KMS-11 (cell line): ENCODE data around the gene SH3YL1.

Experiments used
- H2AFZ ChIP-seq: fragments of 200-600 bp; sonication (generic); 2 replicates; pipeline ENCODE4 v1.6.1; 2016; ENCODE audit warnings: antibody characterized with exemption, mixed run types, low read depth
- H3K27ac ChIP-seq: fragments of 200-600 bp; sonication (generic); 2 replicates; pipeline ENCODE4 v1.6.1; 2016; ENCODE audit warnings: mild to moderate bottlenecking, mixed run types
- H3K27me3 ChIP-seq: fragments of 200-600 bp; sonication (generic); 2 replicates; pipeline ENCODE4 v1.6.1; 2017; ENCODE audit warnings: mild to moderate bottlenecking, low read depth, mixed run types, moderate library complexity; ENCODE audit not compliant: insufficient read depth
- H3K36me3 ChIP-seq: fragments of 200-600 bp; sonication (generic); 2 replicates; pipeline ENCODE4 v1.6.1; 2017; ENCODE audit warnings: mild to moderate bottlenecking, mixed run types; ENCODE audit not compliant: insufficient read depth
- H3K4me1 ChIP-seq: fragments of 200-600 bp; sonication (generic); 2 replicates; pipeline ENCODE4 v1.6.1; 2016; ENCODE audit warnings: mild to moderate bottlenecking, low read depth, mixed run types; ENCODE audit not compliant: poor library complexity, severe bottlenecking
- H3K4me2 ChIP-seq: fragments of 200-600 bp; sonication (generic); 2 replicates; pipeline ENCODE4 v1.7.0; 2016; ENCODE audit warnings: mild to moderate bottlenecking, mixed run types
- H3K4me3 ChIP-seq: fragments of 200-600 bp; sonication (generic); IDR thresholded peaks from 2 replicates; pipeline ENCODE4 v1.6.1; 2017; ENCODE audit warnings: low read depth, low read length, mixed read lengths; ENCODE audit not compliant: insufficient read depth
- H3K79me2 ChIP-seq: fragments of 200-600 bp; sonication (generic); 2 replicates; pipeline ENCODE4 v1.6.1; 2016; ENCODE audit warnings: low read depth, mixed run types; ENCODE audit not compliant: insufficient read depth
- H3K9ac ChIP-seq: fragments of 200-600 bp; sonication (generic); 2 replicates; pipeline ENCODE4 v1.6.1; 2016; ENCODE audit warnings: mild to moderate bottlenecking, mixed run types
- H4K20me1 ChIP-seq: fragments of 200-600 bp; sonication (generic); 2 replicates; pipeline ENCODE4 v1.6.1; 2016; ENCODE audit warnings: mild to moderate bottlenecking, mixed run types; ENCODE audit not compliant: insufficient read depth
- CTCF ChIP-seq: fragments of 200-600 bp; sonication (generic); conservative IDR thresholded peaks from 2 replicates; pipeline ENCODE4 v1.6.1; 2017; ENCODE audit warnings: low read depth, mild to moderate bottlenecking, antibody characterized with exemption, low read length, moderate library complexity, mixed read lengths

The SH3YL1 gene

GRCh38 chr2:211486-212184, 52.2 kb downstream of the SH3YL1 start:
- Histone ChIP-seq H2AFZ (no peak overlapping the region), H3K4me2 (no peak overlapping the region), H4K20me1 (no peaks in the 10 kb centered on the region), H3K4me1 (no peaks in the 10 kb centered on the region), H3K36me3 (no peaks in the 10 kb centered on the region), H3K4me3 (no peak overlapping the region), H3K9ac (no peak overlapping the region), H3K27me3 (no peaks in the 10 kb centered on the region), H3K79me2 (no peaks in the 10 kb centered on the region), H3K27ac (no peak overlapping the region)
- no peak for TF ChIP-seq CTCF

GRCh38 chr2:210660-211059, 53.2 kb downstream of the SH3YL1 start:
- Histone ChIP-seq H3K9ac (no peak overlapping the region), H3K4me1 (no peaks in the 10 kb centered on the region), H3K27ac (no peak overlapping the region), H3K27me3 (no peaks in the 10 kb centered on the region), H3K79me2 (no peaks in the 10 kb centered on the region), H3K4me2 (no peak overlapping the region), H3K36me3 (no peaks in the 10 kb centered on the region), H2AFZ (no peak overlapping the region), H4K20me1 (no peaks in the 10 kb centered on the region), H3K4me3 (no peak overlapping the region)
- TF ChIP-seq CTCF = no peak

- no peak overlapping the region for H2AFZ ChIP-seq
- no peak overlapping the region for H3K9ac ChIP-seq
- TF ChIP-seq CTCF = no peak
- no peaks in the 10 kb centered on the region for H4K20me1 ChIP-seq
- H3K4me2 ChIP-seq = no peak overlapping the region
- H3K4me1 ChIP-seq = no peaks in the 10 kb centered on the region
- H3K27me3 ChIP-seq = no peaks in the 10 kb centered on the region
- H3K4me3 ChIP-seq = no peak overlapping the region
- no peaks in the 10 kb centered on the region for H3K36me3 ChIP-seq
- H3K79me2 ChIP-seq = no peaks in the 10 kb centered on the region
- H3K27ac ChIP-seq = no peak overlapping the region
Measured at GRCh38 chr2:209470-209869, 54.4 kb downstream of the SH3YL1 start.

GRCh38 chr2:208335-208734, 55.5 kb downstream of the SH3YL1 start:
- no peak overlapping the region for H3K4me2 ChIP-seq

More at GRCh38 chr2:208335-208734, 55.5 kb downstream of the SH3YL1 start:
- no peaks in the 10 kb centered on the region for H4K20me1 ChIP-seq
- no peaks in the 10 kb centered on the region for H3K4me1 ChIP-seq
- H3K36me3 ChIP-seq = no peaks in the 10 kb centered on the region
- no peaks in the 10 kb centered on the region for H3K79me2 ChIP-seq
- no peaks in the 10 kb centered on the region for H3K27me3 ChIP-seq
- no peak overlapping the region for H3K9ac ChIP-seq
- H3K27ac ChIP-seq = no peak overlapping the region
- H3K4me3 ChIP-seq = no peak overlapping the region
- H2AFZ ChIP-seq = no peak overlapping the region
- no peak for TF ChIP-seq CTCF
